SJCRH30 (cell line): ENCODE measurements around the gene GRB2. TPM values are rescaled to one million over a fixed set of nuclear protein-coding genes. Genes with fewer than 3 reads are reported as not detected.
A peak's percentile ranks its signal among the peaks of the same experiment; 100 is the strongest.
"Not testable (repeated sequence)": the region's sequence is repeated elsewhere in the genome, so short reads cannot be mapped to it uniquely, and the experiment has no call there.

Source experiments
- DNase-seq, 2 experiments: peaks; one replicate each; pipeline ENCODE4 v3.0.0-alpha.2; 2015 to 2020
- H3K27ac ChIP-seq: fragments of 250-450 bp; sonication (Bioruptor Pico); 2 replicates; pipeline ENCODE4 v1.5.1; 2020; ENCODE audit warnings: mild to moderate bottlenecking, moderate library complexity
- H3K27me3 ChIP-seq: fragments of 250-450 bp; sonication (Bioruptor Pico); 2 replicates; pipeline ENCODE4 v1.5.1; 2020; ENCODE audit warnings: mild to moderate bottlenecking, moderate library complexity
- H3K36me3 ChIP-seq: fragments of 250-450 bp; sonication (Bioruptor Pico); 2 replicates; pipeline ENCODE4 v1.5.1; 2020; ENCODE audit warnings: mild to moderate bottlenecking, moderate library complexity
- H3K4me1 ChIP-seq: fragments of 250-450 bp; sonication (Bioruptor Pico); 2 replicates; pipeline ENCODE4 v1.5.1; 2020; ENCODE audit warnings: mild to moderate bottlenecking, moderate library complexity
- H3K4me3 ChIP-seq: fragments of 250-450 bp; sonication (Bioruptor Pico); 2 replicates; pipeline ENCODE4 v1.5.1; 2020; ENCODE audit warnings: mild to moderate bottlenecking, moderate library complexity
- H3K9me3 ChIP-seq: fragments of 250-450 bp; sonication (Bioruptor Pico); replicated peaks from 2 replicates; pipeline ENCODE4 v1.5.1; 2020; ENCODE audit warnings: mild to moderate bottlenecking, moderate library complexity
- total RNA-seq: library from RNA; depleted of rRNA; stranded (reverse); fragments of >200 nt; shearing (Covaris generic); gene quantifications from 2 replicates; pipeline ENCODE4 v1.2.3, GENCODE V29; 2014

GRB2 gene
- total RNA-seq, 1 experiment from 2014 or later = 91.8 TPM

- Histone ChIP-seq H3K27me3 (no peaks in the 10 kb centered on the region), H3K4me1 (peaks cover 51% of the 10 kb centered on the region), H3K9me3 (no peaks in the 10 kb centered on the region), H3K36me3 (no peaks in the 10 kb centered on the region), H3K4me3 (no peak overlapping the region), H3K27ac (no peak overlapping the region)
- DNase-seq = no peak
These were observed 41.4 kb downstream of the GRB2 start for GRCh38 chr17:75364078-75364477.

DNA sequence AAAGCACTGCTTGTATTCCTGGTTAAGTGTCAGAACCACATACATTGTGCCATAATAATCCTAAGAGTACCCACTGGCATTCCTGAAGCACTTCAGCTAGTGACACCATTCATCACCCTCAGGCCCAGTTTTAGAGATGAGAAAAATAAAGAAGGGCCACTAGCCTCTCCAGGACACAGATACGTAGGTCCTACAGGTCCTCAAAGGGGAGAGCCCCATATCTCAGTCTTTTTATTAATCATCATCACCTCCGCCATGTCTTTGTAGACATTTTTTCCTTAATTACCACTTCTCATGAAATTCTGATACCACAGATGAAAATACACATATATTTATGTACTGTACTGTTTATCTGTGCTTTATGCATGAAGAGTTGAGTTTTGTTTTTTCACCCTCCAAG, 43.5 kb downstream of the GRB2 start:
- no peaks in the 10 kb centered on the region for H3K9me3 ChIP-seq
- H3K27ac ChIP-seq = no peak overlapping the region
- 0 out of 2 replicates have a peak, but pooled peaks cover 4% of the 10 kb centered on the region for H3K36me3 ChIP-seq
- no peak for DNase-seq
- H3K4me3 ChIP-seq = no peak overlapping the region
- peaks cover 36% of the 10 kb centered on the region for H3K4me1 ChIP-seq
- no peaks in the 10 kb centered on the region for H3K27me3 ChIP-seq

DNA sequence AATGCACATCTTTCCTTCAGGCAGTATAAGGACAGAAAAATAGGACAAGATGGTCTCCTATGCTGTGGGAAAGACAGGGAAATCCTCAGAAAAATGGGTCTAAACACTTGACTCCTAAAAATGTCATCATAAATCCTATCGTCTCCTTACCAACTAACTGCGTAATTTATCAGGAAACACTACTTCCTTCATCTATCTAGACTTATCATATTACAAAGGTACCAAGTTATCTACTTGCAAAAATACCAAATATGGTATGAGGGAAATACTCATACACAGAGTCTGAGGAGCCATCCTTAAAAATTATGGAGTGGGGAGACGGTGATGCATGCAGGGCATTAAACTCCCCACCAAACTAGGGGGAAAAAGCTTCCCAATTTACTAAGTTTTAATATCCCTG, 44.1 kb downstream of the GRB2 start:
- DNase-seq = no peak
- Histone ChIP-seq H3K4me3 (no peak overlapping the region), H3K4me1 (peaks cover 31% of the 10 kb centered on the region), H3K27me3 (no peaks in the 10 kb centered on the region), H3K27ac (no peak overlapping the region), H3K9me3 (no peaks in the 10 kb centered on the region), H3K36me3 (0 out of 2 replicates have a peak, but pooled peaks cover 4% of the 10 kb centered on the region)

DNA sequence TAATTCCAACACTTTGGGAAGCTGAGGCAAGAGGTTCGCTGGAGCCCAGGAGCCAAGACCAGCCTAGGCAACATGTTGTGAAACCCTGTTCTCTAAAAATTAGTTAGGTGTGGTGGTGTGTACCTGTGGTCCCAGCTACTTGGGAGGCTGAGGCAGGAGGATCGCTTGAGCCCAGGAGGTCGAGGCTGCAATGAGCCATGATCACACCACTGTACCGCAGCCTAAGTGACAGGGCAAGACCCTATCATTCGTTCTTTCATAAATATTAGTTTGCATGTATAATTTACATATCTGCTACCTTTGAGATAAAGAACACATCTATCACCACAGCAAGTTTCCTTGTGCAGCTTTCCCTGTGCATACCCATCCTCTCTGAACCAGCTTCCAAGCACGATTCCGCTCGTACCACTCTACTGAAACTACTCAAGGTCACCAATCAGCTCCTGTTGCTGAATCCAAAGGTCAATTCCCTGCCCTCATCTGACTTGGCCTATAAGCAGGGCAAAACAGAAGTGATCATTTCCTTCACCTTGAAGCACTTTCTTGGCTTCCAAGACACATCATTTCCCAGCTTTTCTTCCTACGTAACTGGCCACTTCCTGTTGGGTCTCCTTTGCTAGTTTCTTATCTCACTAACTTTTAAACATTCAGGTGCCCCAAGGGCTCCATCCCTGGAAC, 49.1 kb downstream of the GRB2 start:
- 0 out of 2 replicates have a peak, but pooled peaks cover 4% of the 10 kb centered on the region for H3K36me3 ChIP-seq
- H3K9me3 ChIP-seq = no peaks in the 10 kb centered on the region
- DNase-seq = no peak
- H3K27ac ChIP-seq = no peak overlapping the region
- H3K4me1 ChIP-seq = 0 out of 2 replicates have a peak, but pooled peaks cover 3% of the 10 kb centered on the region
- H3K4me3 ChIP-seq = no peak overlapping the region
- H3K27me3 ChIP-seq = no peaks in the 10 kb centered on the region

DNA sequence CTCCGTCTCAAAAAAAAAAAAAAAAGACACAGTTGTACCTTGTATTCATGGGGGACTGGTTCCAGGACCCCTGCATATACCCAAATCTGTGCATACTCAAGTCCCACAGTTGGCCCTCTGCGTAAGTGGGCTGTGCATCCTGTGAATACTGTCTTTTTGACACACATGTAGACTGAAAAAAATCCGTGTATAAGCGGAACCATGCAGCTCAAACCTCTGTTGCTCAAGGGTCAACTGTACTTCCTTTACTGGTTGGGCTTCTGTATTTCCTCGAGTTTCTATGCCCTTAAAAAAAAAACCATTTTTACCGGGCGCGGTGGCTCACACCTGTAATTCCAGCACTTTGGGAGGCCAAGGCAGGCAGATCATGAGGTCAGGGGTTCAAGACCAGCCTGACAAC, 52.3 kb downstream of the GRB2 start:
- 0 out of 2 replicates have a peak, but pooled peaks cover 2% of the 10 kb centered on the region for H3K36me3 ChIP-seq
- no peaks in the 10 kb centered on the region for H3K9me3 ChIP-seq
- no peaks in the 10 kb centered on the region for H3K4me1 ChIP-seq
- H3K27me3 ChIP-seq = no peaks in the 10 kb centered on the region
- H3K27ac ChIP-seq = no peak overlapping the region
- no peak for DNase-seq
- H3K4me3 ChIP-seq = no peak overlapping the region

DNA sequence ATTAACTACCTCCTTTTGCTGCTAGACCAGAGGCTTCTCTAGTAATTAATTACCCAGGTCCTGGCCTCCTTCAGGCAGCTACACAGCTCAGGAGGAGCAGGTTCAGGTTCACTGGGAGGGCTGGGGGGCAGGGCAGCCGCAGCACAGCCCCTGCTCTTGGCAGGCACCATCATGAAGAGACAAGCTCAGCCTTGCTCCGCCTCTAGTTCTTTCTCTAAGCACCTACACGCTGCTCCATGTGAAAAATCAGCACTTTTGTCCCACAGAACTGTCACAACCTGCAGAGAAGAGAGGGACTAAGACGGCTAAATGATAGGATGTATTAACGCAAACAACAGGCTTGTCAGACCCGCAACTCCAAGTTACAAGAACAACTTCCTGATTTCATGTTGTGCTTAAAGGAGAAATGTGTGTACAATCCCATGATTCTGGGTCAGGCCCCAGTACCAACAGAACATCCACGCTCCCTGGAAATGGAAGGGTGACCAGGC, 53.4 kb downstream of the GRB2 start:
- DNase-seq = no peak
- Histone ChIP-seq H3K27me3 (no peaks in the 10 kb centered on the region), H3K27ac (no peak overlapping the region), H3K9me3 (no peaks in the 10 kb centered on the region), H3K4me1 (peaks cover 6% of the 10 kb centered on the region), H3K36me3 (no peaks in the 10 kb centered on the region), H3K4me3 (no peak overlapping the region)

DNA sequence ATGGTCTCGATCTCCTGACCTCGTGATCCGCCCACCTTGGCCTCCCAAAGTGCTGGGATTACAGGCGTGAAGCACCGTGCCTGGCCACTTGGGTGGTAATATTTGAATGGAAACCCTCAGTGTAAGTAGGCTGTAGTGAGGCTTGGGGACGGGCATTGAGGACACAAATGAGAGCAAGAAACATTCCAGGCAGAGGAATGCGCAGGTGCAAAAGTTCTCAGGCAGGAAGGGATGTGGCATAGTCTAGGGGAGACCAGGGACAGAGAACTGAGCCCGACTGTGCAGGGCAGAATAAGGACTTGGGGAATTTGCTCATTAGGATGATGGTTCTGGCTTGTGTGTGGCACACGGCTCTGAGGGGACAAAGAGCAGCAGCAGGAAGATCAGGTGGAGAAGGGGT, 54.8 kb downstream of the GRB2 start:
- Histone ChIP-seq H3K27ac (no peak overlapping the region), H3K27me3 (no peaks in the 10 kb centered on the region), H3K9me3 (no peaks in the 10 kb centered on the region), H3K4me3 (no peak overlapping the region), H3K36me3 (no peaks in the 10 kb centered on the region), H3K4me1 (peaks cover 15% of the 10 kb centered on the region)
- DNase-seq = no peak

- H3K4me3 ChIP-seq = no peak overlapping the region
- no peak overlapping the region for H3K27ac ChIP-seq
- H3K9me3 ChIP-seq = no peaks in the 10 kb centered on the region
- no peaks in the 10 kb centered on the region for H3K36me3 ChIP-seq
- DNase-seq = no peak
- no peaks in the 10 kb centered on the region for H3K27me3 ChIP-seq
- peaks cover 22% of the 10 kb centered on the region for H3K4me1 ChIP-seq
These were observed 55.4 kb downstream of the GRB2 start for GRCh38 chr17:75350029-75350428.

- H3K4me1 ChIP-seq = peaks cover 24% of the 10 kb centered on the region
- DNase-seq = no peak
- no peaks in the 10 kb centered on the region for H3K9me3 ChIP-seq
- no peak overlapping the region for H3K4me3 ChIP-seq
- no peaks in the 10 kb centered on the region for H3K36me3 ChIP-seq
- no peak overlapping the region for H3K27ac ChIP-seq
- H3K27me3 ChIP-seq = no peaks in the 10 kb centered on the region
These were observed 55.9 kb downstream of the GRB2 start for GRCh38 chr17:75349589-75349988.

DNA sequence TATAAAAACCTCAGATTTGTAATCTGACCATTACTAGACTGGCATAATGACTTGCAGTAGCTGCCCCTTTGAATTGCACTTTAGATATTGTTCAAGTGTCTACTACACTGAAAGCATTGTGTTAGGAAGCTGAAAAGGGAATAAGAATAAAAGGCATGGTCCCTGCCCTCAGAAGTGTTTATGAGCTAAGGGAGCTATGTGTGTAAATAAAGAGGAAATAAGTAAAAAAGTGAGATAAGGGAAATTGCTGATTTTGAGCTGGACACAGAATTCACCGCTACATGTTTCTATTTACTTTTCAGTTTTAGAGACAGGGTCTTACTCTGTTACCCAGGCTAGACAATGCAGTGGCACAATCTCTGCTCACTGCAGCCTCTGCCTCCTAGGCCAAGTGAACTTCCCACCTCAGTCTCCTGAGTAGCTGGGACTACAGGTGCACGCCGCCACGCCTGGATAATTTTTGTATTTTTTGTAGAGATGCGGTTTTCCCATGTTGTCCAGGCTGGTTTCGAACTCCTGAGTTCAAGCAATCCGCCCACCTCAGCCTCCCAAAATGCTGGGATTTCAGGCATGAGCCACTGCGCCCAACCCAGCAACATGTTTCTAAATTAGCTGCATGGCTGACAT, 57.0 kb downstream of the GRB2 start:
- Histone ChIP-seq H3K27me3 (no peaks in the 10 kb centered on the region), H3K9me3 (no peaks in the 10 kb centered on the region), H3K36me3 (no peaks in the 10 kb centered on the region), H3K4me3 (no peak overlapping the region), H3K27ac (no peak overlapping the region), H3K4me1 (peaks cover 33% of the 10 kb centered on the region)
- no peak for DNase-seq

GRCh38 chr17:75346906-75347305, 58.6 kb downstream of the GRB2 start:
- H3K4me1 ChIP-seq = peaks cover 38% of the 10 kb centered on the region
- 0 out of 2 replicates have a peak overlapping the region, but pooled peaks have one; percentile 8 for H3K27ac ChIP-seq
- no peaks in the 10 kb centered on the region for H3K27me3 ChIP-seq
- H3K36me3 ChIP-seq = no peaks in the 10 kb centered on the region
- peak; percentile 85 to 93 for DNase-seq
- H3K9me3 ChIP-seq = no peaks in the 10 kb centered on the region
- no peak overlapping the region for H3K4me3 ChIP-seq

DNA sequence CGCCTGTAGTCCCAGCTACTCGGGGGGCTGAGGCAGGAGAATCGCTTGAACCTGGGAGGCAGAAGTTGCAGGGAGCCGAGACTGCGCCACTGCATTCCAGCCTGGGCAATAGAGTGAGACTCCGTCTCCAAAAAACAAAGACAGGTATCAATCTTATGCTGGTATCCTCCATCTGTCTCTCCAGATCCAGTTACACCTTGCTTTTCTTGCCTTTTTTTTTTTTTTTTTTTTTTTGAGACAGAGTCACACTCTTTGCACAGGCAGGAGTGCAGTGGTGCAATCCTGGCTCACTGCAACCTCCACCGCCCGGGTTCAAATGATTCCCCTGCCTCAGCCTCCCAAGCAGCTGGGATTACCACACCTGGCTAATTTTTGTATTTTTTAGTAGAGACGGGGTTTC, 59.1 kb downstream of the GRB2 start:
- H3K9me3 ChIP-seq, H3K27ac ChIP-seq, H3K36me3 ChIP-seq, H3K4me3 ChIP-seq, H3K27me3 ChIP-seq, DNase-seq: not testable (repeated sequence)
- H3K4me1 ChIP-seq = peaks cover 38% of the 10 kb centered on the region

DNA sequence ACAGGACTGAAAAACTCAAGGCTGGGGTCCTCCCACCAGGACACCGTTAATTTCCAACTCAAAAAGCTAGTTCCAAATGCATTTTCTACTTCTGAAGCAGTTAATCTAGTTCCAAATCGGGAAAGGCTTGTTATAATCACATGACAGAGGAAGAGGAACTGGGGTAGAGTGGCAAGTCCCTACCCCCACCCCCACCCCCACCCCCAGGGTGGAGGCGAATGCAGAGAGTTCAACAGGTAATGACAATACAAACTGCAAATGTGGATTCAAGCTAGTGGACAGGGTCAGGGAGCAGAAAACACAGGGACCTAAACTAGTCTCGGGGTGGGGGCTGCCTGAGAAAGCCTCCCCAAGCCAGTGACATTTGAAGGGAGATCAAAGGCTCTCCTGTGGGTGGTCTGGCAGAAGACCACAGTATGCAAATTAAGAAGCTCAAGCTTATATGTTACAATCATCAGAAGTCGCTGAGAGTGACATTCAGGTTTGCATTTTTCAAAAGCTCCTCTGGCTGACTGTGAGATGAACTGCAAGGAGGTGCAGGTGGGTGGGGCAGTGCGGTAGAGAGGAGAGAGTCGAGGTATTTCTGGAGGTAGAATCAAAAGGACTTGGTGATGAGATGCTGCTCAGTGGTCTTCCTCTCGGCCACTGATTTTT, 59.8 kb downstream of the GRB2 start:
- Histone ChIP-seq H3K9me3 (no peaks in the 10 kb centered on the region), H3K4me3 (no peak overlapping the region), H3K27ac (peak overlapping the region; percentile 10; the same call in 1 of the 2 replicates), H3K4me1 (peaks cover 38% of the 10 kb centered on the region), H3K27me3 (no peaks in the 10 kb centered on the region), H3K36me3 (no peaks in the 10 kb centered on the region)
- DNase-seq = no peak

GRCh38 chr17:75344666-75345065, 60.8 kb downstream of the GRB2 start:
- H3K4me1 ChIP-seq = peaks cover 38% of the 10 kb centered on the region
- no peak overlapping the region for H3K4me3 ChIP-seq
- no peaks in the 10 kb centered on the region for H3K36me3 ChIP-seq
- no peaks in the 10 kb centered on the region for H3K27me3 ChIP-seq
- DNase-seq = peak; percentile 90 to 91
- H3K9me3 ChIP-seq = no peaks in the 10 kb centered on the region
- peak overlapping the region; percentile 10; the same call in 1 of the 2 replicates for H3K27ac ChIP-seq

GRCh38 chr17:75342996-75343395, 62.5 kb downstream of the GRB2 start:
- Histone ChIP-seq H3K27me3 (no peaks in the 10 kb centered on the region), H3K4me1 (peaks cover 41% of the 10 kb centered on the region), H3K36me3 (no peaks in the 10 kb centered on the region), H3K27ac (no peak overlapping the region), H3K9me3 (no peaks in the 10 kb centered on the region), H3K4me3 (no peak overlapping the region)
- DNase-seq = no peak
